WERI-Rb-1 (cell line): ENCODE results near the gene GKAP1.

ENCODE experiments used
- DNase-seq: peaks from one replicate; pipeline ENCODE4 v3.0.0-alpha.2; 2020
- H3K27ac ChIP-seq: fragments of 250-450 bp; sonication (Bioruptor Pico); 2 replicates; pipeline ENCODE4 v1.5.1; 2020; ENCODE audit warnings: mild to moderate bottlenecking, moderate library complexity
- H3K27me3 ChIP-seq: fragments of 250-450 bp; sonication (Bioruptor Pico); 2 replicates; pipeline ENCODE4 v1.5.1; 2021; ENCODE audit warnings: mild to moderate bottlenecking, low read depth, moderate library complexity; ENCODE audit not compliant: insufficient read depth, severe bottlenecking
- H3K36me3 ChIP-seq: fragments of 250-450 bp; sonication (Bioruptor Pico); 2 replicates; pipeline ENCODE4 v1.5.1; 2020; ENCODE audit warnings: mild to moderate bottlenecking, moderate library complexity
- H3K4me3 ChIP-seq: 2 replicates; pipeline ENCODE4 v1.5.1; 2011; ENCODE audit warnings: low read depth, mild to moderate bottlenecking, control low read depth, low read length
- H3K9me3 ChIP-seq: fragments of 250-450 bp; sonication (Bioruptor Pico); 2 replicates; pipeline ENCODE4 v1.5.1; 2021; ENCODE audit warnings: mild to moderate bottlenecking, moderate library complexity; ENCODE audit not compliant: severe bottlenecking
- TF ChIP-seq, protein P1 (sequence below): IDR thresholded peaks from 2 replicates; pipeline ENCODE4 v1.5.1; 2011; ENCODE audit warnings: low read depth, mild to moderate bottlenecking, control low read depth, inconsistent platforms, low read length

The GKAP1 gene

GRCh38 chr9:83701286-83701685 is 116.3 kb downstream of the GKAP1 start:
- TF ChIP-seq, protein P1, sequence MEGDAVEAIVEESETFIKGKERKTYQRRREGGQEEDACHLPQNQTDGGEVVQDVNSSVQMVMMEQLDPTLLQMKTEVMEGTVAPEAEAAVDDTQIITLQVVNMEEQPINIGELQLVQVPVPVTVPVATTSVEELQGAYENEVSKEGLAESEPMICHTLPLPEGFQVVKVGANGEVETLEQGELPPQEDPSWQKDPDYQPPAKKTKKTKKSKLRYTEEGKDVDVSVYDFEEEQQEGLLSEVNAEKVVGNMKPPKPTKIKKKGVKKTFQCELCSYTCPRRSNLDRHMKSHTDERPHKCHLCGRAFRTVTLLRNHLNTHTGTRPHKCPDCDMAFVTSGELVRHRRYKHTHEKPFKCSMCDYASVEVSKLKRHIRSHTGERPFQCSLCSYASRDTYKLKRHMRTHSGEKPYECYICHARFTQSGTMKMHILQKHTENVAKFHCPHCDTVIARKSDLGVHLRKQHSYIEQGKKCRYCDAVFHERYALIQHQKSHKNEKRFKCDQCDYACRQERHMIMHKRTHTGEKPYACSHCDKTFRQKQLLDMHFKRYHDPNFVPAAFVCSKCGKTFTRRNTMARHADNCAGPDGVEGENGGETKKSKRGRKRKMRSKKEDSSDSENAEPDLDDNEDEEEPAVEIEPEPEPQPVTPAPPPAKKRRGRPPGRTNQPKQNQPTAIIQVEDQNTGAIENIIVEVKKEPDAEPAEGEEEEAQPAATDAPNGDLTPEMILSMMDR: no peak
- no peak for DNase-seq
- Histone ChIP-seq H3K9me3 (no peaks in the 10 kb centered on the region), H3K4me3 (no peak overlapping the region), H3K27ac (no peak overlapping the region), H3K36me3 (peaks cover 10% of the 10 kb centered on the region; the same call in 1 of the 2 replicates), H3K27me3 (no peaks in the 10 kb centered on the region)

DNA sequence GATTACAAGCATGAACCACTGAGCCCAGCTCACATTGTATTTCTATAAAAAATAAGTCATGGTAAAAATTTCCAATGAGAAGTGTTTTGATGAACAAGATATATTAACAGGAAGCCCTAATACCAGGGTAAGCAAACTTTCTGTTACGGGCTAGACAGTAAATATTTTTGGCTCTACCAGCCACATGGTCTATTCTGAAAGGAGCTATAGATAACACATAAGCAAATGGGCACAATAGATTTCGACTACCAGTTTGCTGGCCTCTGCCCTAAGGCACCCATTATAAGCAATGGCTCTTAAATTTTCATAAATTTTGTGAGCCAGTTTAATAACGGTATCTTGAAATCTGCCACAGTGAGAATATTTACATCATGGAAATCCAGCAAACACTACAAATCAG is 118.0 kb downstream of the GKAP1 start:
- Histone ChIP-seq H3K4me3 (no peak overlapping the region), H3K27me3 (no peaks in the 10 kb centered on the region), H3K36me3 (peaks cover 4% of the 10 kb centered on the region; the same call in 1 of the 2 replicates), H3K9me3 (no peaks in the 10 kb centered on the region), H3K27ac (no peak overlapping the region)
- DNase-seq: no peak
- TF ChIP-seq, protein P1: no peak

GRCh38 chr9:83698976-83699585 is 118.5 kb downstream of the GKAP1 start:
- no peaks in the 10 kb centered on the region for H3K27me3 ChIP-seq
- no peak overlapping the region for H3K4me3 ChIP-seq
- DNase-seq: no peak
- TF ChIP-seq, protein P1: no peak
- no peak overlapping the region for H3K27ac ChIP-seq
- no peaks in the 10 kb centered on the region for H3K9me3 ChIP-seq
- peaks cover 4% of the 10 kb centered on the region; the same call in 1 of the 2 replicates for H3K36me3 ChIP-seq

DNA sequence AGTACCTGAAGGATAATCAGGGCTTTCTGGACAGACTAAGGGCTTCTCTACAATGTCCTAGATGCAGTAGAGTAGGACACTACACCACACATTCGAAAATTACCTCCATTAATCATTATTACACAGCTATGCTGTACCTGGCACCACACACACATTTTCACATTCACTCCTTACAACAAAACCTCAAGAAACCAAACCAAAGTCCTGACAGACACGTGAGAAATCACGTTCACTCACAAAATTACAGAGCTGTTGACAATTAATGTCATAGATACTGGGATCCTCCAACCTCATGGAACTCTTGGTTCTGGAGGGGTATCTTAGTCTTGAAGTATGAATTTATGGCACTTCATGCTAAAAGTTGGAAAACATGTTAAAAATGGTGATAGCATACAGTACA is 126.1 kb downstream of the GKAP1 start:
- Histone ChIP-seq H3K27me3 (no peaks in the 10 kb centered on the region), H3K4me3 (no peak overlapping the region), H3K36me3 (no peaks in the 10 kb centered on the region; the same call in 1 of the 2 replicates), H3K27ac (no peak overlapping the region), H3K9me3 (no peaks in the 10 kb centered on the region)
- DNase-seq: no peak
- TF ChIP-seq, protein P1: no peak
